Keratinocyte (primary cell): ENCODE data around the gene DGKI. TPM values are rescaled to one million over a fixed set of nuclear protein-coding genes. Genes with fewer than 3 reads are reported as not detected.

Experiments used
- DNase-seq: peaks from one replicate; pipeline ENCODE4 v3.0.0-alpha.2; 2011; ENCODE audit warnings: low read depth, missing footprints, low spot score
- FAIRE-seq: peaks from 2 replicates; lab custom pipeline; 2011; peaks lifted over from hg19 to GRCh38; lab: Jason Lieb, UNC
- H2AFZ ChIP-seq: 2 replicates; pipeline ENCODE4 v1.6.0; 2012; ENCODE audit warnings: low read length, control low read depth, inconsistent platforms; ENCODE audit not compliant: control insufficient read depth
- H3K27ac ChIP-seq: 2 replicates; pipeline ENCODE4 v1.5.1; 2011; ENCODE audit warnings: low read length; ENCODE audit not compliant: control insufficient read depth, insufficient read depth
- H3K27me3 ChIP-seq: 3 replicates; pipeline ENCODE4 v1.6.0; 2011; ENCODE audit warnings: low read length; ENCODE audit not compliant: control insufficient read depth, insufficient read depth; ENCODE audit errors: extremely low read depth
- H3K36me3 ChIP-seq, 2 experiments: 2 replicates in 1 of 2; 3 replicates in 1 of 2; pipeline ENCODE4 v1.5.1; 2011; ENCODE audit warnings: low read length in 2 of 2, mild to moderate bottlenecking in 1 of 2; ENCODE audit not compliant: control insufficient read depth in 2 of 2, insufficient read depth in 2 of 2; ENCODE audit errors: extremely low read depth in 1 of 2
- H3K4me1 ChIP-seq: 3 replicates; pipeline ENCODE4 v1.5.1; 2011; ENCODE audit warnings: low read length; ENCODE audit not compliant: control insufficient read depth, insufficient read depth; ENCODE audit errors: extremely low read depth
- H3K4me2 ChIP-seq: 3 replicates; pipeline ENCODE4 v1.6.0; 2011; ENCODE audit warnings: low read depth, low read length; ENCODE audit not compliant: control insufficient read depth, insufficient read depth; ENCODE audit errors: extremely low read depth
- H3K4me3 ChIP-seq, 3 experiments: fragments of 200-600 bp in 1 of 3; sonication (generic) in 1 of 3; 2 replicates in 2 of 3; 3 replicates in 1 of 3; pipeline ENCODE4 v1.5.1; 2011 to 2016; ENCODE audit warnings: low read length in 3 of 3, mild to moderate bottlenecking in 3 of 3, control low read depth in 2 of 3, inconsistent platforms in 1 of 3, low read depth in 1 of 3, mixed read lengths in 1 of 3, mixed run types in 1 of 3, moderate library complexity in 1 of 3; ENCODE audit not compliant: control insufficient read depth in 2 of 3, insufficient read depth in 2 of 3; ENCODE audit errors: extremely low read depth in 1 of 3
- H3K79me2 ChIP-seq: 2 replicates; pipeline ENCODE4 v1.6.0; 2012; ENCODE audit warnings: low read length; ENCODE audit not compliant: control insufficient read depth, insufficient read depth
- H3K9ac ChIP-seq: 3 replicates; pipeline ENCODE4 v1.6.0; 2011; ENCODE audit warnings: low read length; ENCODE audit not compliant: control insufficient read depth, insufficient read depth; ENCODE audit errors: extremely low read depth
- H3K9me1 ChIP-seq: 3 replicates; pipeline ENCODE4 v1.6.0; 2011; ENCODE audit warnings: low read length; ENCODE audit not compliant: control insufficient read depth, insufficient read depth; ENCODE audit errors: extremely low read depth
- H3K9me3 ChIP-seq: 2 replicates; pipeline ENCODE4 v1.5.1; 2012; ENCODE audit warnings: low read depth, low read length; ENCODE audit not compliant: control insufficient read depth
- H4K20me1 ChIP-seq: 3 replicates; pipeline ENCODE4 v1.6.0; 2011; ENCODE audit warnings: low read length; ENCODE audit not compliant: control insufficient read depth, insufficient read depth; ENCODE audit errors: extremely low read depth
- EZH2 ChIP-seq: IDR thresholded peaks from one replicate; pipeline ENCODE4 v1.6.1; 2012; ENCODE audit warnings: inconsistent platforms, mild to moderate bottlenecking, low read length, moderate library complexity
- dilution Hi-C: fragments of 300-500 bp; cut with MboI; formaldehyde crosslinking; loops from one replicate; pipeline ENCODE4 v1.7.0; 2020; ENCODE audit warnings: low sequenced_read_pairs; ENCODE audit not compliant: extremely low pct_ligation_motif_present
- polyA plus RNA-seq, 5 experiments: library from polyadenylated mRNA; depleted of rRNA in 3 of 5; stranded (reverse) in 3 of 5; stranded (forward) in 1 of 5; unstranded in 1 of 5; fragments of >200 nt; gene quantifications; 1 replicate in 1 of 5; 2 replicates in 3 of 5; 3 replicates in 1 of 5; pipeline versions ENCODE4 v1.2.1 to v1.2.3, GENCODE V29; 2011 to 2012; ENCODE audit warnings: missing spikeins in 2 of 5, low read depth in 1 of 5, low replicate concordance in 1 of 5
- TF ChIP-seq, protein P1 (sequence below), 3 experiments: IDR thresholded peaks in 1 of 3; conservative IDR thresholded peaks in 1 of 3; optimal IDR thresholded peaks in 1 of 3; 2 replicates in 2 of 3; 3 replicates in 1 of 3; pipeline versions ENCODE3 to v1.5.1; 2011; ENCODE audit warnings: low read length in 3 of 3, mild to moderate bottlenecking in 3 of 3, moderate library complexity in 2 of 3, control low read depth in 1 of 3, inconsistent platforms in 1 of 3; ENCODE audit not compliant: insufficient read depth in 2 of 3; ENCODE audit errors: extremely low read depth in 1 of 3

The DGKI gene
- polyA plus RNA-seq, 1 donor (not counting 4 experiments of a cell fraction or from before 2014, with no cell fraction given): 0.14 TPM

DNA sequence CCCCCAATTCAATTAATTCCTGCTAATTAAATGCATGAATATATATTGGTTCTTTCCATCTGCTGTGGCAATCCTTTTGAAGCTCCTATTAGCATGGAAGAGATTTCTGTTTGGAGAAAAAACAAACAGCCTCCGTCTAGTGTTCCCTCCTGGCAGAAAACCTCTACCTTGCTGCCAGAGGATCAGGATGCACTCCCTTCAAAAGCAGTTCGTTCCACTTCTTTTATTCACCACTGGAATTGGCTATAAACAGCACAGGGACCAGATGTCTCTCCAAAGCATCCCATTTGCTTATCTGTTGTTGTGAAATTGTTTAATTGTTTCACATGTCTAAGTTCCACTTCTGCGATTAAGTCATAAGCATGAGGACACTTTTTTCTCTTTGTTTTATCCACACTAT, 425.4 kb downstream of the DGKI start:
- Histone ChIP-seq H2AFZ (no peak overlapping the region), H3K9me1 (no peaks in the 10 kb centered on the region), H3K4me1 (no peaks in the 10 kb centered on the region), H3K36me3 (no peaks in the 10 kb centered on the region), H3K4me2 (no peak overlapping the region), H3K9me3 (no peaks in the 10 kb centered on the region), H3K79me2 (no peaks in the 10 kb centered on the region), H3K9ac (no peak overlapping the region), H3K27ac (no peak overlapping the region), H3K4me3 (no peak overlapping the region), H3K27me3 (no peaks in the 10 kb centered on the region), H4K20me1 (no peaks in the 10 kb centered on the region)
- TF ChIP-seq, protein P1, sequence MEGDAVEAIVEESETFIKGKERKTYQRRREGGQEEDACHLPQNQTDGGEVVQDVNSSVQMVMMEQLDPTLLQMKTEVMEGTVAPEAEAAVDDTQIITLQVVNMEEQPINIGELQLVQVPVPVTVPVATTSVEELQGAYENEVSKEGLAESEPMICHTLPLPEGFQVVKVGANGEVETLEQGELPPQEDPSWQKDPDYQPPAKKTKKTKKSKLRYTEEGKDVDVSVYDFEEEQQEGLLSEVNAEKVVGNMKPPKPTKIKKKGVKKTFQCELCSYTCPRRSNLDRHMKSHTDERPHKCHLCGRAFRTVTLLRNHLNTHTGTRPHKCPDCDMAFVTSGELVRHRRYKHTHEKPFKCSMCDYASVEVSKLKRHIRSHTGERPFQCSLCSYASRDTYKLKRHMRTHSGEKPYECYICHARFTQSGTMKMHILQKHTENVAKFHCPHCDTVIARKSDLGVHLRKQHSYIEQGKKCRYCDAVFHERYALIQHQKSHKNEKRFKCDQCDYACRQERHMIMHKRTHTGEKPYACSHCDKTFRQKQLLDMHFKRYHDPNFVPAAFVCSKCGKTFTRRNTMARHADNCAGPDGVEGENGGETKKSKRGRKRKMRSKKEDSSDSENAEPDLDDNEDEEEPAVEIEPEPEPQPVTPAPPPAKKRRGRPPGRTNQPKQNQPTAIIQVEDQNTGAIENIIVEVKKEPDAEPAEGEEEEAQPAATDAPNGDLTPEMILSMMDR (optimal IDR thresholded peaks at IDR 0.05 in 1 of 3, IDR thresholded peaks at IDR 0.05 in 1 of 3, conservative IDR thresholded peaks at IDR 0.05 in 1 of 3; ENCODE audit: extremely low read depth in 1 of 3, insufficient read depth in 2 of 3, low read length in 3 of 3): no peak
- TF ChIP-seq EZH2: no peak
- dilution Hi-C loops: no loop called here
- FAIRE-seq (no peak), DNase-seq (no peak)

DNA sequence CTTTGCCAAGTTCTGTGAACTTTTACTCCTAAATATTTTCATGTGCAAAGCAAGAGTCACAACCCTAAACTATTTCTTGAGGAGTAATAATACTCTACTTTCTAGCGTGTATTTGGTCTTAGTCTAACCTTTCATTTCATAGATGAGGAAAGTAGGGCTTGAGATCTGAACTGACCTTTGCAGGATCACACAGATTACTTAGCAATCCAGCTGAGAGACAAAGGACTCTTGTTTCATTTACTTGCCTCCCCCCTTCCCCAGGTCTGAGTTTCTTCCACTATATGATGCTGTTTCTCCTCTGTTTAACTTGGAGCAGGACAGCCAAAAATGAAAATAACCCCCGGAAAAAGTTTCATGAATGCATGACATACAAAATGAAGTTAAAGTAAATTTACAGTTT, 427.9 kb downstream of the DGKI start:
- FAIRE-seq (no peak), DNase-seq (no peak)
- dilution Hi-C loops: no loop called here
- no peaks in the 10 kb centered on the region for H3K9me3 ChIP-seq
- no peak overlapping the region for H3K4me2 ChIP-seq
- no peak overlapping the region for H3K27ac ChIP-seq
- no peak overlapping the region for H3K9ac ChIP-seq
- no peak overlapping the region for H3K4me3 ChIP-seq
- H3K27me3 ChIP-seq: no peaks in the 10 kb centered on the region
- no peaks in the 10 kb centered on the region for H3K9me1 ChIP-seq
- no peaks in the 10 kb centered on the region for H3K79me2 ChIP-seq
- no peaks in the 10 kb centered on the region for H3K36me3 ChIP-seq
- TF ChIP-seq, protein P1 (optimal IDR thresholded peaks at IDR 0.05 in 1 of 3, IDR thresholded peaks at IDR 0.05 in 1 of 3, conservative IDR thresholded peaks at IDR 0.05 in 1 of 3; ENCODE audit: extremely low read depth in 1 of 3, insufficient read depth in 2 of 3, low read length in 3 of 3): no peak
- no peak for TF ChIP-seq EZH2
- H2AFZ ChIP-seq: no peak overlapping the region
- no peaks in the 10 kb centered on the region for H3K4me1 ChIP-seq
- H4K20me1 ChIP-seq: no peaks in the 10 kb centered on the region
